Measurements from ENCODE around the gene SLC7A10.

SLC7A10 gene

DNA sequence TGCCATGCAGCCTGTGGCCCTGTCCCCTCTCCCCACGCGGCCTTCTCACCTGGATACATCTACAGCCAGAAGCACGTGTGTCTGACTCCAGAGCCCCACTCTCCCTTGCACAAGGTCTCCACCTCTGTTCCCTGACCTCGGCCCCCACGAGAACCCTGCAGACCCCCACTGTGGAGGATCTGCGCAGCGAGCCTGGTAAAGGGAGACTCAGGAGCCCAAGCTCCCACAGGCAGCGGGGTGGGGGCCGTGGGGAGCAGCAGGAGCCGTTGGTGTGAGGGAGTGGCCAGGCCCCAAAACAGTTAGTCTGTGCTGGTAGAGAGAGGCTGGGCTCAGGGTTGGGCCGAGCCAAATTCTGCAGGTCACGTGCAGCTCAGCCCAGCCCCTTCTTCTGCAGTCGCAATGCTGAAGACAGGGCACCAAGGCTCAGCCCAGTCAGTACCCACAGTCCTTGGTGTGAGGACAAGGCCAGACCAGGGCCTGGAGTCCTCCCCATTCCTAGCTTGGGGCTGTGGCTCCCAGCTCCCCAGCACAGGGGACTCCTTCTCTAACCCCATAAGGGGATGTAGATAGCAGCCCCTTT, 28.7 kb upstream of the SLC7A10 start:
- DNase-seq: no peak

DNA sequence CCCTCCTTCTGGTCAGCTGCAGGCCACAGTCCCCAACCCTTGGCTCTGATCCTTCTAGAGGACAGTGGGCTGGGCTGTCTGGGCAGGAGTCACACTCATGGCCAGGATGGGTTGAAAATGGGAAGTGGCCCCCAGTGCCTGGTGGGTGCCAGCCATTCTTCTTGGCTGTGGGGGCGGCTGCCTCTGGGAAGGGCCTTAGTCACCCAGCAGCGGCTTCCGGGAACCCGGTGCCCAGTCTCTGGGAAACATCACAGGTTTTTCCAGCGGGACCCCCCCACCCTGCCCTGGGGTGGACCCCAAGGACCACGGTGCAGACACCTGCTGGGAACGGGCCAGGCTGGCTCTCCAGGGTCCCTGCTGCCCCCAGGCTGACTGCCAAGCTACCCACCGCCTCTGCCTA, 27.3 kb upstream of the SLC7A10 start:
- DNase-seq: no peak

DNA sequence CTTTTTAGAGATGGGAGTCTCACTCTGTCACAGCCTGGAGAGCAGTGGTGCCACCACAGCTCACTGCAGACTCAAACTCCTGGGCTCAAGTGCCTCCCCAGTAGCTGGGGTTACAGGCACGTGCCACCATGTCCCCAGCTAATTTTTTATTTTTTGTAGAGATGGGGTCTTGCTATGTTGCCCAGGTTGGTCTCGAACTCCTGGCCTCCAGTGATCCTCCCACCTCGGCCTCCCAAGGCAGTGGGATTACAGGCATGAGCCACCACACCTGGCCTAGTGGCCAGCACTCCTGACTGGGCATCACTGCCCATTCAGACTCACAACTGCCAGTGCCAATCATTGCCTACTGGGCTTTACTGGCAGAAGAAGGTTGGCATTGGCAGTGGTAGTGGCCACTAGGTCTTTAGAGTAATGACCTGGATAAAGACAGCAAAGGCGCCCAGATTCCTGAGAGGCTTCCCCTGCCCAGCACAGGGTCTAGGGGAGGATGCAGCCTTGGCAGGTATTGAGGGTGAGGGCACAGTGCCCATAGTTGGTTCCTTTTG, 26.8 kb upstream of the SLC7A10 start:
- no peak for DNase-seq

DNA sequence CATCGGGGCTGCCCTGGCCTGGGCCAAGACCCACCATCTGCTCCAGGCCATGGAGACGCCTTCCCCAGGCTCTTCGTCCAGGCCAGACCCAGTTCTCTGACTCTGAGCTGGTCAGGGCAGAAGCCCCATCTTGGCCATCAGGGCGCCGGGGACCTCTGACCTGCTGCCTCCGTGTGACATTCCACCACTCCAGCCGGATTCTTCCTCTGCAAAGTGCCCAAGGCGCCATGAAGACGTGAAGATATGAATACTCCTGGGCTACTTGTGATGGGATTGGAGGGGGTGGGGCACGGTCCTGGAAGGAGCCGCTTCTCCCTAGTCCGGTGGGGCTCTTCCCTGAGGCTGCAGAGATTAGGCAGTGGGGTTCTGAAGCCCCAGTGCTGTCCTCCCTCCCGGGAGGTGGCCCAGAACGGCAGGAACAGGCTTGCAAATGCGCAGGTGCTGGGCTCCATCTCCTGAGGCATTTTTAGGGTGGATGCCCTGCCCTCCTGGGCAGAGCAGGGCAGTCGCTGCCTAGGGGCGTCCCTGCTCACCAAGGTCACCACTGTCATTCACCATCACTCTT, 26.0 kb upstream of the SLC7A10 start:
- no peak for DNase-seq

GRCh38 chr19:33251076-33251475, 25.4 kb upstream of the SLC7A10 start:
- no peak for DNase-seq

DNA sequence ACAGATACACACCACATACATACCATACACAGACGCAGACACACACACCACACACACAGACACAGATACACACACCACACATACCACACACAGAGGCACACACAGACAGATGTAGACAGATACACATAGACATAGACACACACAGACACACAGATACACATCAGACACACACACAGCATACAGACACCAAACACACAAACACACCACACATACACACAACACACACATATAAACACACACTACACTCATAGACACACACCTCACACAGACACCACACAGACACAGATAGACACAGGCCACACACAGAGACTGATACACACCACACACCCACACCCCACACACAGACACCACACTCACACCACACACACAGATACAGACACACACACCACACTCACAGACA, 24.9 kb upstream of the SLC7A10 start:
- no peak for DNase-seq

DNA sequence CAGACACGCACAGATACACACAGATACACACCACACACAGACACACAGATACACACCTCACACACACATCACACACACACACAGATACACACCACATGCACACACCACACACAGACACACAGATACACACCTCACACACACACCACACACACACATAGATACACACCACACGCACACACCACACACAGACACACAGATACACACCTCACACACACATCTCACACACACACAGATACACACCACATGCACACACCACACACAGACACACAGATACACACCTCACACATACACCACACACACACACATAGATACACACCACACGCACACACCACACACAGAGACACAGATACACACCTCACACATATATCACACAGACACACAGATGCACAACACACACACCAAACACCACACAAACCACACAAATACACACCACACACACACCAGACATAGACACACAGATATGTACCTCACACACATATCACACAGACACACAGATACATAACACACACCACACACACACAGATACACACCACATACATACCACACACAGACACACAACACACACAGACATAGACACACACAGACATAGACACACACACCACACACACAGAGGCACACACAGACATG, 24.2 kb upstream of the SLC7A10 start:
- no peak for DNase-seq

- no peak for DNase-seq
Measured at GRCh38 chr19:33248954-33249613, 23.4 kb upstream of the SLC7A10 start.

DNA sequence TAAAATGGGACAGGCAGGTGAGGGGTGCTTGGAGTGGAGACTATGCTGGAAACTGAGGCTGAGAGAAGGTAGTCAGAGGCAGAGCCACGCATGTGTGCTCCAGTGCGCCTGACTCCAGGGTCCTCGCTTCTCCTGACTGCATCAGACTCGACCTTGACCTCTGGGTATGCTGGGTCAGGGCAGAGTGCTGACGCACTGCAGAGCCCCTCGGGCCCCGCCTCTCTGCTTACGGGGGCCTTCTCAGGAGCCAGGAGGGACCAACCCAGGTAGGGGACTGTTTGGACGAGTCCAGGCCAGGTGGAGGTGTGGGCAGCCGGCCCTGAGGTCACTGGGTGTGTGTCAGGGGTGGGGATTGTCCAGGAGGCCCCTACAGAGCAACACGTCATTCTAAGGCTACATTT, 22.9 kb upstream of the SLC7A10 start:
- DNase-seq: no peak

DNA sequence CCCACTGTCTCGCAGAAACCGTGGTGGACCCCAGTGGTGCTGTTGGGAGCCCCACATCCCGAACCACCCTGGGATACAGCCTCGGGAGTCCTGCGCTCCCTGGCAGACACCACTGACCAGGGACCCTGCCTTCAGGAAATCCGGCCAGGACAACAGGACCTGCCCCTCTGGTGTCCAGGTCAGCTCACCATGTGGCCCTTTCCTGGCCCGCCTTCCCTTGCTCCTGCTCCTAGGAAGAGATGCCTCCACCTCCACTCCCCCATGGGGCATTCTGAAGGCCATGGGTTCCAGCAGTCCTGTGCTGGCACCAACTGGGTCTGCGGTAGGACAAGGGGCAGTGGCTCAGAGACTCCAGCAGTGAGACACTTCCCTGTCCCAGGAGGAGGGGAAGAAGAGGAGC, 22.5 kb upstream of the SLC7A10 start:
- no peak for DNase-seq

DNA sequence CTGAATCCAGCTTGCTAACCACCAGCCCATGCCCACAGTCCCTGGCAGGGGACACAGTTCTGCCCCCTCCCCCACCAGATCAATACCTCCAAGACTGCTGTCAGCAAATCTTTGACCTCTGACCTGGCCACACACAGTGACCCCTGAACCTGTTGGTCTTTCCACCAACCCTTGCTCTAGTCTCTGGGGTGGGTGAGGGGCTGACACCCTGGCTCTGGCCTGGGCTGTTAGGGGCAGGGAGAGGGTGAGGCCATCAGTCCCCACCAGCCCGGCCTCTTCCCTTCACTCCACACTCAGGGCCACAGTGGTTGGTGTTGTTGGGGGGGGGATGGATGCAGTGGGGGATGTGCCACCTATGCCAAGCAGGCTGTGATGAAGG, 21.8 kb upstream of the SLC7A10 start:
- no peak for DNase-seq

- DNase-seq: no peak
Measured at GRCh38 chr19:33246709-33247440, 21.2 kb upstream of the SLC7A10 start.

GRCh38 chr19:33245948-33246708, 20.5 kb upstream of the SLC7A10 start:
- DNase-seq: no peak

DNA sequence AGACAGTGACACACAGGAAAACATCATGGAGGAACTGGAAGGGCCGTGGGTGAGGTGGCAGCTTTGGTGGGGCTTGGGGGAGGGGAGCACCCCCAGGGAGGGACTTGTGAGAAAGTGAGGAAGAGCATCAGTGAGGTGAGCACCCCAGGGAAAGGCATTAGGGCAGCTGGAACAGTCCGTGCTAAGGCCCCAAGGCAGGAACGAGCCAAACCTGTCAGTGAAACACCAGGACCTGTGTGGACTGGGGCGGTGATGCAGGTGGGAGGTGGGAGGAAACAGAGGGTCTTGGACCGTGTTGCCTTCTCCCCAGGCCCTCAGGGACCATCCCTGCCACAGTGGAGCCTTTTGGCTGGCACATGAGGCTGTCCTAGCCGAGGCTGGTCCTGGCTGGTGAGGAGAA, 17.3 kb upstream of the SLC7A10 start:
- DNase-seq: no peak

DNA sequence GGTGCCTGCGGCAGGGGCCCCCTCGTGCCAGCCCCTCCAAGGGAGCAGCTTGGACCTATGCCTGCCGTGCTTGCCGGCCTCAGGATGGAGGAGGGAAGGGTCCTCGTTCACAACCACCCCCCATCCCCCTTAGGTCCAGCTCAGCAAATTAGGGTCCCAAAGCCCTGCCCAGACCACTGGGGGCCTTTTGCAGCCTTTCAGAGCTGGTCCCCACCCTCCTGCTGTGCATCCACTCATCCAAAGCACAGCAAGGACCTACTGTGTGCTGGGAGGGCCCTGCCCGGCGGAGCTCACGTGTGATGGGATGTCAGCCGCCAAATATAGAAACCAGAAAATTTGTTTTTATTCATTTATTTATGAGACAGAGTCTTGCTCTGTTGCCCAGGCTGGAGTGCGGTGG, 16.5 kb upstream of the SLC7A10 start:
- no peak for DNase-seq

DNA sequence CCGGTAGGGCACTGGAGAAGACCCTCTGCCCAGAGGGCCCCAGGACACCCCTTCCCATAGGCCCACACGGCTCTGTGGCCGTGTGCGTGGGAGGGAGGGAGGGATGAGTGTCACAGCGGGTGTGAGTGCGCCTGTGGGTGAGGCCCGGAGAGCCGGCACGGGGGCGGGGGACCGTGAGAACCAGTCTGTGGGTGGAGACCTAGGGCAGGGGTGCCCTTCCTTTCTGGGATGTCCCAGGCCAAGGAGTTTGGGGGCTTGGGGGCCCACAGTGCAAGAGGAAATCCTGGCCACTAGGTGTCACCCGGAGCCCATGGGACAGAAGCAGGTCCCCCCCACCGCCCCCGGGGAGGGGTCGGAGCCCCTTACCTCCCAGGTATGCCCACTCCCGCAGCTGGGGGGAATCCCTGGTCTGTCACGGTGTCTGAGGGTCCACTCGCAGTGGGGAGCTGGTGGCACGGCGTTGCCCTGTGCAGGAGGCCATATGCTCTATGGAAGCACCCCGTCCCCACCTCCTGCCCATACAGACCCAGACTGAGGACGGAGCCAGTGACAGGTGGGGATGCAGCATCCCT, 16.0 kb upstream of the SLC7A10 start:
- DNase-seq: no peak

GRCh38 chr19:33241091-33241529, 15.5 kb upstream of the SLC7A10 start:
- no peak for DNase-seq

DNA sequence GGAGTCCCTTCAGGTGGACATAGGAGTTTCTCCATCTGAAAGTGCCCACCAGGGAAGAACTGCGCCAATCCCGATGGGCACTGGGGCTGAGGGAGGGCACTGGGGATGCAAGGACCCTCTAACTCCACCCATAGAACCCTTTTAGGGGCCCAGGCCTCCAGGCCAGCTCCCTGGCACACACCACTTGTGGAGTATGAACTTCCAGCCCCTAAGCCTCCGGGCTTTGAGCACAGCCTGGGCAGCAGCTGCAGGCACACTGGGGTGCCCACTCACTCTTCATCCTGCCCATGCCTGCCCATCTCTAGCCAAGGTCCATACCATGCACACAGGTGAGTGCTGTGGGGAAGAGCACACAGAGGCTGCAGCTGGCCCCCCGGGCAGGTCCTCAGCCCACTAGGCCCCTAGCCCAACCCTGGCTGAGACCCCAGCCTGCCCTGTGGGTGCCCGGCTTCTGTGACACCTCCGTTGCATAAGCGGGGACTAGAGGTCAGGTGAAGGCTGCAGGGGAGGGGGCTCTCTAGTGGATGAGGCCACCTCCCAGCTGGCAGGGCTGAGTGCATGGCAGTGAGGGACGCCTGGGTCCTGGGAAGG, 14.6 kb upstream of the SLC7A10 start:
- DNase-seq: no peak

GRCh38 chr19:33239223-33239975, 13.7 kb upstream of the SLC7A10 start:
- no peak for DNase-seq

DNA sequence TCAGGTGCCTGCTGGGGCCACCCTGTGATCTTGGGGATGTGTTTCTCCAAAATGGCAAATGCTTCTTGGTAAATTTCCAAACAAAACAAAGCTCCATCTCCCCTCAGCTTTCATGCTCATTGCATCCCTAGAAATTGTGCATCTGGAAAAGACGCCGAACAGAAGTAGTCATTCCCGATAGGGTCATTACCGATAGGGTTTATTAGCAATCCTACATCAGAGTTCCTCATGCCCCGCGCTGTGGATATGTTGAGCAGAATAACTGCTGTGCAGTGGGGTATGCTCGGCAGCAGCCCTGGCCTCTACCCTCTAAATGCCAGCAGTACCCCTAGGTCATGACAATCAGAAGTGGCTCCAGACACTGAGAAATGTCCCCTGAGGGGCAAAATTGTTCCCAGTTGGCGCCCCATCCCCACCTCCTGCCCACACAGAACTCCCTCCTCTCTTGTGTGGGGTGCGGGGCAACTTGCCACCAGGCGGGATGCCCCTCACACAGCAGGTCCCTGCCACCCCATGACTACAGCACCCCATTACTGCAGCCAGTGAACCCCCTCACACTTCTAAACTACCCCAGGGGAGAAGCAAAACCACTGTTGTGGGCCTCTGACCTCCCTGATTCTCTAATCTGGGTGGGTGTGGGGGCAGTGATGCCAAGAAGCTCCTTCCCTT, 13.0 kb upstream of the SLC7A10 start:
- no peak for DNase-seq
